ENCODE measurements around the gene SETBP1.

SETBP1 gene

DNA sequence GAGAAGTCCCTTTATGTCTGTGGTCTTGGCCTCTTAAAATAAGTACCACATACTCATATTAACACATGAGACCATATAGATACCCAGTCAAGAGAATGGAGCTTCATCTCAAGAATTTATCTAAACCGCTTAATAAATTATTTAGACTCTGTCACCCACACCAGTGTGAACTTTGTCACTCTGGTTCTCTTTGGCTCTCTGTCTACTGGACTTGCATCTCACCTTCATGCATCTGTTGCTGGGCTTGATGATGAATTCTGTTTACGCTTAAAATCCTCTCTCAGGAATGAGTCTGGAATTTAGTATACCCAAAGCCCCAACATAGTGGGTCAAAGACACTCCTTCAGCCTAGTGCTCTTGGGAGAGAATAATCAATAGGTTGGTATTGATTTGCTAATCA is 73.9 kb downstream of the SETBP1 start:
- DNase-seq (ENCODE audit: low read depth) = no peak
- TF ChIP-seq, protein P1, sequence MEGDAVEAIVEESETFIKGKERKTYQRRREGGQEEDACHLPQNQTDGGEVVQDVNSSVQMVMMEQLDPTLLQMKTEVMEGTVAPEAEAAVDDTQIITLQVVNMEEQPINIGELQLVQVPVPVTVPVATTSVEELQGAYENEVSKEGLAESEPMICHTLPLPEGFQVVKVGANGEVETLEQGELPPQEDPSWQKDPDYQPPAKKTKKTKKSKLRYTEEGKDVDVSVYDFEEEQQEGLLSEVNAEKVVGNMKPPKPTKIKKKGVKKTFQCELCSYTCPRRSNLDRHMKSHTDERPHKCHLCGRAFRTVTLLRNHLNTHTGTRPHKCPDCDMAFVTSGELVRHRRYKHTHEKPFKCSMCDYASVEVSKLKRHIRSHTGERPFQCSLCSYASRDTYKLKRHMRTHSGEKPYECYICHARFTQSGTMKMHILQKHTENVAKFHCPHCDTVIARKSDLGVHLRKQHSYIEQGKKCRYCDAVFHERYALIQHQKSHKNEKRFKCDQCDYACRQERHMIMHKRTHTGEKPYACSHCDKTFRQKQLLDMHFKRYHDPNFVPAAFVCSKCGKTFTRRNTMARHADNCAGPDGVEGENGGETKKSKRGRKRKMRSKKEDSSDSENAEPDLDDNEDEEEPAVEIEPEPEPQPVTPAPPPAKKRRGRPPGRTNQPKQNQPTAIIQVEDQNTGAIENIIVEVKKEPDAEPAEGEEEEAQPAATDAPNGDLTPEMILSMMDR (IDR thresholded peaks at IDR 0.05; ENCODE audit: insufficient read depth, low read depth, low read length, missing control alignments) = no peak

DNA sequence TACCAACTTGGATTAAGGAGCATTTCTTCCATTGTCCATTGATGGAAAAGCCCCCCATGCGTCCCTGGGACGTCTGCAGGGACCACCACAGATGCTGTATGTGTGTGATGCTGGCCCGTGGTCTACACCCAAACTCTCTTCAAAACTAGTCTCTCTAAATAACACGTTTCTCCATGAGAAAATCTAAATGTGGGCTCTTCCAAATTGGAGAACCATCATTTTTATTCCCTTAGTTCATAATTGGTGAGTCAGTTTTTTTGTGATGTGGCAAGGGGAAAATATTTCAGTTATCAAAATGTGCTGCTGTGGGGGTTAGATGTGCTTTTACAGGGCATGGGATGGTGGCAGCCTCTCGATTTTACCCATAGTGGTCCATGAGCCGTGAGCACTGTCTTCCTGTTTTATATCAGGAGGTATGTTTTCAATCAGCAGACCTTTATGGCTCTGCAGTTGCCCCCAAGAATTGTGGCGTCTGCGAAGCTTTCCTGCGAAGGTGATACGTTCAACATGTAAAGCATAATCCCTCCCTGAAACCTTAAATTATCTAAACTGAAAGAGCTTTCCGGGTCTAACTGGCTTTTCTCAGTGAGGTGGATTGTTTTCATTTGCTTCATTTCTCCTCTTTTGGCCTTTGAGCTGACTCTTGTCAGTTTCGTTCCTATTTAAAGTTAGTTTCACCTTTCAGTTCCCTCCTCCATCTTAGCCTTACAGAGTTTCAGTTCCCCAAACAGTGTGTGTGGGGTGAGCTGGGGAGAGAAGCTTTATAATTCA is 78.4 kb downstream of the SETBP1 start:
- DNase-seq (ENCODE audit: low read depth) = peak; percentile 93

More for the DNA sequence above, 73.9 kb downstream of the SETBP1 start:
- no peak overlapping the region for H3K4me3 ChIP-seq (ENCODE audit: low read depth, low read length)

DNA sequence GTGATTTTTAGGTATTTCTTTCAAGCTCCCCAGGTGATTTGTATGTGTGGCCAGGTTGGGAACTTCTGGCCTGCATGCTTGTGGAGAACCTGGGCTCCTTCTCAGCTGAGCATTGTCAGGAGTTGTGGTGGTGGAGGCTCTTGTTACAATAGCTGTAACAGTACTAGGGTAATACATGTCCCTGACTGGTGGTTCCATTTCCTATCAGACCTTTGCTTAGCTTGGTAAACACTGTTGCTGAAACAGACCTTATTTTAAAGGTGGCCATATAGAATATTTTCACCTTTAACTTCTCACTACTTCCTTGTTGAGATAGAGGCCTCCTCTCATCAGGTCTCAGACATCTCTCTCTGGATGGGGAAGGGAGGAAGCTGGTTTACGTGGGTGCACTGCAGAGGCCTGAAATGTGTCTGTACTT is 79.2 kb downstream of the SETBP1 start:
- no peak overlapping the region for H3K4me3 ChIP-seq (ENCODE audit: low read depth, low read length)
- TF ChIP-seq, protein P1 (IDR thresholded peaks at IDR 0.05; ENCODE audit: insufficient read depth, low read depth, low read length, missing control alignments) = no peak
- peak; percentile 80 for DNase-seq (ENCODE audit: low read depth)

More for the DNA sequence above, 78.4 kb downstream of the SETBP1 start:
- TF ChIP-seq, protein P1 (IDR thresholded peaks at IDR 0.05; ENCODE audit: insufficient read depth, low read depth, low read length, missing control alignments) = no peak
- peak overlapping the region; percentile 15; the same call in 1 of the 2 replicates for H3K4me3 ChIP-seq (ENCODE audit: low read depth, low read length)

DNA sequence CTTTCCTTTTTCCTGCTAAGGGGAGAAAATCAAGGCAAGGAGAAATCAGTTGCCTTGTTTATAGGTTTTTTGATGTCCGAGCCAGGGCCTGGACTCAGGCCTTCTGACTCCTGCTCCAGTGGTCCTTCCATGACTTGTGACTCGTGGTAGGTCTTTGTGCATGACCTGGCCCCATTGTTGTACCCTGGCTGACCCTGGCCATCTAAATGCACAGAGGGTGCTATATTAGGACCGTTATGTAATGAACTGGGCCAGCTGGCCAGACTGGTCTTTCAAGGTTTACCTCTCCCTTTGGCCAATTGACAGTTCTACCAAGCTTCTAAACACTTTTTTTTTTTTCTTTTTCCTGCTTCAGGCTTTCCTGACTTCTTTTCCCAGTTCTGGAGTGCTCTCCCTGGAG is 81.1 kb downstream of the SETBP1 start:
- H3K4me3 ChIP-seq (ENCODE audit: low read depth, low read length) = no peak overlapping the region
- DNase-seq (ENCODE audit: low read depth) = no peak
- TF ChIP-seq, protein P1 (IDR thresholded peaks at IDR 0.05; ENCODE audit: insufficient read depth, low read depth, low read length, missing control alignments) = no peak

DNA sequence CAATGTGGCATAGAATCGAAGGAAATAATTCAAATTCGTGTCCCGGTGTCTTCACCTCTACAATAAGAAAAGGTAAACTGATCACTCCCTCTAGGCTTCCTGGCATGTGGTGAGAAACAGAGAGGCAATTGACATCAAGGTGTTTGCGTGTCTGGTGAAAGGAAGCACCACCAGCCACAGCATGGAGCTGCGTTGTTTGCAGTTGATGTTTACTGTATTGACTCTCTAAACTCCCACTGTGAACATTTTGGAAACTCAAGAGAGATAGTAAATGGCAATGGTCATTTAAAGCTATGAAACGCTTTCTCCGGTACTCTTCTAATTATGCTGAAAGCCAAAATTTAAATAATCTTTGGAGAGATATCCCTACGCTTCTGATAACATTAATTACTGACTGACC is 82.6 kb downstream of the SETBP1 start:
- TF ChIP-seq, protein P1 (IDR thresholded peaks at IDR 0.05; ENCODE audit: insufficient read depth, low read depth, low read length, missing control alignments) = no peak

DNA sequence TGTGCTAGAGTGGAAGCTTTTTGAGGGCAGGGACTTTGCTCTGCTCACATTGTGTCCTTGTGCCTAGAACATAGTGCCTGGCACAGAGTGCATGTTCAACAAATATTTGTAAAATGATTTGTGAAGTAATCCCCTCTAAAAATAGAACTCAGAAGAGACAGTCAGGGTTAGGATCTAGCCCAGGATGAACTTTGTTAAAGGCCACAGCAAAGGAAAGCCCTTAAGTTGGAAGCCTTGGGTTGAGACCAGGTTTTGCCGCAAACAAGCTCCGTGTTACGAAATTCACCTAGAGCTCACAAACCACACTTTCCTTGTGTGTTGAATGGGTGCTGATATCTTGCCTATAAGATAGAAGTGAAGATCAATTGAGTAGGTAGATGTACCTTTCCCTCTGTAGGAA is 84.2 kb downstream of the SETBP1 start:
- TF ChIP-seq, protein P1 (IDR thresholded peaks at IDR 0.05; ENCODE audit: insufficient read depth, low read depth, low read length, missing control alignments) = no peak
- no peak overlapping the region for H3K4me3 ChIP-seq (ENCODE audit: low read depth, low read length)
- no peak for DNase-seq (ENCODE audit: low read depth)

More for the DNA sequence above, 82.6 kb downstream of the SETBP1 start:
- H3K4me3 ChIP-seq (ENCODE audit: low read depth, low read length) = no peak overlapping the region
- no peak for DNase-seq (ENCODE audit: low read depth)

DNA sequence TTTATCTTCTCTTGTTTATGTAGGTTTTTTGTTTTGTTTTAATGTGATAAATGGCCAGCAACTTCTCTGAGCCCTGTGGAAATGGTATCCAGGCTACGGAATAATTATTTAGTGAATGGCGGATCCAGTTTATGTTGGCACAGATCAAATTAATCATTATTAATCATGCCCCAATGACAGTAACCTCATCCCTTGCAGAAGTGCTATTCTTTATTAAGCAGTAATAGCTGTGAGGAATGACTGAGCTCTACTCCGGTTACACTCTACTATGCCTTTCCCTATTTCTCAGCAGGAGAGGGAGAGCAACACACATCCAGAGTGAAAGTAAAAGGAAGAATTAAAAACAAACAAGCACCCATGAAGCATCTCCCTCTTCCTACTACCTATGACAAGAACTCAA is 84.8 kb downstream of the SETBP1 start:
- TF ChIP-seq, protein P1 (IDR thresholded peaks at IDR 0.05; ENCODE audit: insufficient read depth, low read depth, low read length, missing control alignments) = no peak
- DNase-seq (ENCODE audit: low read depth) = no peak
- no peak overlapping the region for H3K4me3 ChIP-seq (ENCODE audit: low read depth, low read length)
